Keratinocyte (primary cell): ENCODE data around the gene SIPA1.

ENCODE experiments used
- EZH2 ChIP-seq: IDR thresholded peaks from one replicate; pipeline ENCODE4 v1.6.1; 2012; ENCODE audit warnings: inconsistent platforms, mild to moderate bottlenecking, low read length, moderate library complexity
- TF ChIP-seq, protein P1 (sequence below), 3 experiments: IDR thresholded peaks in 1 of 3; conservative IDR thresholded peaks in 1 of 3; optimal IDR thresholded peaks in 1 of 3; 2 replicates in 2 of 3; 3 replicates in 1 of 3; pipeline versions ENCODE3 to v1.5.1; 2011; ENCODE audit warnings: low read length in 3 of 3, mild to moderate bottlenecking in 3 of 3, moderate library complexity in 2 of 3, control low read depth in 1 of 3, inconsistent platforms in 1 of 3; ENCODE audit not compliant: insufficient read depth in 2 of 3; ENCODE audit errors: extremely low read depth in 1 of 3

DNA sequence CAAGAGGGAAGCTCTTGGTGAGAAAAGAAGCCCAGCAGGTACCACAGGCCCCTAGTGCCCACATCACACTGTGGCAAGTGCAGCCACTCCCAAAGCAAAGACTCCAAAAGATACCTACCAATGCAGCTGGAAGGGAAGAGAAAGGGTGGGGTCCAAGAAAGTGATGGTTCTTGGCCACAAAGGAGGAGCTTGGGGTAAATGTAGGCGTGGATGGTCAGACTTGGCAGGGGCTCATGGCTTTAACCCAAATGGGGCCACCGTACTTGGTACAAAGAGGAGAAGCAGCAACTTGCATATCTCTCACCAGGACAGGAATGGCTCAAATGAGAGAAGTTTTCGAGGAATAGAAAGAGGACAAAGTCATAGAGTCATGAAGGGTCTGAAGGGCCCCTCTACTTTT lies 28.7 kb upstream of the SIPA1 start:
- TF ChIP-seq, protein P1, sequence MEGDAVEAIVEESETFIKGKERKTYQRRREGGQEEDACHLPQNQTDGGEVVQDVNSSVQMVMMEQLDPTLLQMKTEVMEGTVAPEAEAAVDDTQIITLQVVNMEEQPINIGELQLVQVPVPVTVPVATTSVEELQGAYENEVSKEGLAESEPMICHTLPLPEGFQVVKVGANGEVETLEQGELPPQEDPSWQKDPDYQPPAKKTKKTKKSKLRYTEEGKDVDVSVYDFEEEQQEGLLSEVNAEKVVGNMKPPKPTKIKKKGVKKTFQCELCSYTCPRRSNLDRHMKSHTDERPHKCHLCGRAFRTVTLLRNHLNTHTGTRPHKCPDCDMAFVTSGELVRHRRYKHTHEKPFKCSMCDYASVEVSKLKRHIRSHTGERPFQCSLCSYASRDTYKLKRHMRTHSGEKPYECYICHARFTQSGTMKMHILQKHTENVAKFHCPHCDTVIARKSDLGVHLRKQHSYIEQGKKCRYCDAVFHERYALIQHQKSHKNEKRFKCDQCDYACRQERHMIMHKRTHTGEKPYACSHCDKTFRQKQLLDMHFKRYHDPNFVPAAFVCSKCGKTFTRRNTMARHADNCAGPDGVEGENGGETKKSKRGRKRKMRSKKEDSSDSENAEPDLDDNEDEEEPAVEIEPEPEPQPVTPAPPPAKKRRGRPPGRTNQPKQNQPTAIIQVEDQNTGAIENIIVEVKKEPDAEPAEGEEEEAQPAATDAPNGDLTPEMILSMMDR (optimal IDR thresholded peaks at IDR 0.05 in 1 of 3, IDR thresholded peaks at IDR 0.05 in 1 of 3, conservative IDR thresholded peaks at IDR 0.05 in 1 of 3; ENCODE audit: extremely low read depth in 1 of 3, insufficient read depth in 2 of 3, low read length in 3 of 3) = no peak
- TF ChIP-seq EZH2 = no peak
